ENCODE results near the gene UBE2M. TPM values are rescaled to one million over a fixed set of nuclear protein-coding genes. Genes with fewer than 3 reads are reported as not detected.

The UBE2M gene
- total RNA-seq, 4 donors from 2014 or later, result 19.4 to 26.2 (median 23.3) TPM

- DNase-seq (ENCODE audit: low spot score), result no peak
- ATAC-seq (ENCODE audit: low FRiP score), result no peak
- no peak for TF ChIP-seq CTCF (IDR thresholded peaks at IDR 0.05)
Measured at GRCh38 chr19:58561373-58562121, 3.1 kb upstream of the UBE2M start.

DNA sequence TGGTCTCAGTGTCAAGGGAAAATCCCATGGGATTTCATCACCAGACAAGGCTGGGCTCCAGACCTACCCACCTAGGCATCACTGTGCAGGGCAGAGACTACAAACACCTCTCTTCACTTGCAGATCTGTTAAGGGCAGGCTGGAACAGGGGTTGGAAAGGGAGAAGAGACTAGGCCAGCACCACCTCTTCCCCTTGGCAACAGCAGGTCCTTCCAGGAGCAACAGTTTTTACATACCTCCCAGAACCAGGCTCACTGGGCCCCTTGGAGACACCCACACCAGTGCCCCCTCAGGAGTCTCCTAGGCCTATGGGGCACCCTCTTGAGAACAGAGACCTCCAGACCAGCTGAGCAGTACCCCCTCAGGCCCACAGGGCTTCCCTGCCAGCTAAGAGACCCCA is 2.5 kb upstream of the UBE2M start:
- ATAC-seq (ENCODE audit: low FRiP score) (no peak), DNase-seq (ENCODE audit: low spot score) (no peak)
- no peak for TF ChIP-seq CTCF (IDR thresholded peaks at IDR 0.05)

DNA sequence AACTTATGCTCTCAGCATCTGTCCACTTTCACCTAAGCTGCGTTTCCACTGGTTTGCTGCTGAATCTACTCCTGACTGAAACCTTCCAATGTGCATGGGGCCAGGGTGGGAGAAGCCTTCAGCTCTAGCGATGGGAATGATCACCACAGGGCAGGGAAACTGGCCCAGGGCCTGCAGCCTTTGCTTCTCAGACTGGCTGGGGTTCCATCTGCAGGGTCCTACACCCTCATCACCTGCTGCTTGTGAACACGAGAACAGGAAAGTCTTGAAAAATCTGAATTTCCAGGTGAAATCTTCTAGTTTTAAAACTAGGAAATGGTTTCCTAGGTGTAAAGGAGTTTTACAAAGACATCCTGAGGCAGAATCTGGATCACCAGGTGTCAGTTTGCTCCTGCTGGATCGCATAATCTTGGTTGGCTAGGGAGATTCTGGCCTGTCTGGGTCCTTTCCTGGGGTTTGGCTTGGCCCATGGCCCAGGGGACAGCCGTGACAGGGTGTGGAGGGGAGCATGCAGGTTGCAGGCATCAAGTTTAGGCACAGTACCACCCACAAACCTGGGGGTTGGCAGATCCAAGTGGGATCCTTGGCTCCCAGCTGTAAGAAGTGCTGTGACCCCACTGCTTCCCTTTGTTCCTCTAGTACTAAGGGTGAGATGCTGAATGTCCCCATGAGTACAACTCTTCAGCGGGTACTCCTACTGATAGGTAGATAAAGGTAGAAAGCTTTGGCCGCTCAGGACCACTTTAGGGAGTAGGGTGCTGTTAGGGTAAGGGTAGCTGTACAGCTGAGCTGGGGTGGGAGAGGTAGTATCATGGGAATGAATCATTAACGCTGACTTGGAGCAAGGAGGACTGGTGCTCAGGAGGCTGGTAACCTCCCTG is 1.8 kb upstream of the UBE2M start:
- no peak for DNase-seq (ENCODE audit: low spot score)
- TF ChIP-seq CTCF (IDR thresholded peaks at IDR 0.05), result no peak
- no peak for ATAC-seq (ENCODE audit: low FRiP score)

- DNase-seq (ENCODE audit: low spot score), result peak; percentile 51
- peak; percentile 55 for ATAC-seq (ENCODE audit: low FRiP score)
- TF ChIP-seq CTCF (IDR thresholded peaks at IDR 0.05), result no peak
Measured at GRCh38 chr19:58559275-58560006, 1.0 kb upstream of the UBE2M start.

- ATAC-seq (ENCODE audit: low FRiP score), result peak; percentile 68
- TF ChIP-seq CTCF (IDR thresholded peaks at IDR 0.05), result no peak
Measured at GRCh38 chr19:58558623-58559274, 338 bp upstream of the UBE2M start.

GRCh38 chr19:58557221-58558065 is 968 bp downstream of the UBE2M start:
- no peak for ATAC-seq (ENCODE audit: low FRiP score)
- no peak for DNase-seq (ENCODE audit: low spot score)
- no peak for TF ChIP-seq CTCF (IDR thresholded peaks at IDR 0.05)

More at GRCh38 chr19:58558623-58559274, 338 bp upstream of the UBE2M start:
- peak; percentile 98 for DNase-seq (ENCODE audit: low spot score)
